ENCODE results near the gene NACC1.
"Not testable (repeated sequence)": the region's sequence is repeated elsewhere in the genome, so short reads cannot be mapped to it uniquely, and the experiment has no call there.

The NACC1 gene

GRCh38 chr19:13149173-13149627 lies 31.1 kb downstream of the NACC1 start:
- not testable (repeated sequence) for DNase-seq

GRCh38 chr19:13149628-13150186 lies 31.6 kb downstream of the NACC1 start:
- DNase-seq, result peak; percentile 67

GRCh38 chr19:13150187-13150930 lies 32.3 kb downstream of the NACC1 start, which contains the start of the genes IER2 and STX10:
TSS of gene IER2 (plus strand) at chr19:13150411. CDS start at chr19:13153187, 2,776 bp downstream.
TSS of gene STX10 (minus strand) at chr19:13150375. CDS start at chr19:13150173, 202 bp downstream.
- DNase-seq, result peak; percentile 96

- DNase-seq, result peak; percentile 22
These were observed 33.0 kb downstream of the NACC1 start for GRCh38 chr19:13150931-13151604.

- DNase-seq, result peak; percentile 97
These were observed 33.7 kb downstream of the NACC1 start for GRCh38 chr19:13151605-13152355.

GRCh38 chr19:13152356-13152973 lies 34.4 kb downstream of the NACC1 start:
- no peak for DNase-seq

- peak; percentile 95 for DNase-seq
These were observed 35.0 kb downstream of the NACC1 start for GRCh38 chr19:13152974-13153568.

GRCh38 chr19:13153569-13154240 lies 35.6 kb downstream of the NACC1 start:
- DNase-seq, result peak; percentile 25

GRCh38 chr19:13154241-13154778 lies 36.2 kb downstream of the NACC1 start:
- peak; percentile 94 for DNase-seq

GRCh38 chr19:13154911-13155471 lies 36.9 kb downstream of the NACC1 start:
- peak; percentile 78 for DNase-seq

- DNase-seq, result peak; percentile 84
These were observed 37.7 kb downstream of the NACC1 start for GRCh38 chr19:13155472-13156359.

- DNase-seq, result no peak
These were observed 41.6 kb downstream of the NACC1 start for GRCh38 chr19:13159713-13160112.

GRCh38 chr19:13160557-13160956 lies 42.5 kb downstream of the NACC1 start:
- DNase-seq, result peak; percentile 63

GRCh38 chr19:13162724-13163608 lies 44.9 kb downstream of the NACC1 start:
- DNase-seq, result peak; percentile 98

- peak; percentile 94 for DNase-seq
These were observed 45.7 kb downstream of the NACC1 start for GRCh38 chr19:13163609-13164342.

- peak; percentile 40 for DNase-seq
These were observed 46.5 kb downstream of the NACC1 start for GRCh38 chr19:13164343-13165161.

Data from EL (cell line).